Smooth muscle cell of the pulmonary artery (primary cell): ENCODE data around the gene LILRA6. TPM values are rescaled to one million over a fixed set of nuclear protein-coding genes. Genes with fewer than 3 reads are reported as not detected.

ENCODE experiments used
- total RNA-seq: library from RNA; depleted of rRNA; stranded (reverse); fragments of >200 nt; gene quantifications from 2 replicates; pipeline ENCODE4 v1.2.3, GENCODE V29; 2014

LILRA6 gene
- total RNA-seq: not detected in 2 replicates

GRCh38 chr19:54242646-54243045, at the start of gene LILRA6:
LILRA6 (minus strand) TSS chr19:54242790.

GRCh38 chr19:54281007-54281728, 38.6 kb upstream of the LILRA6 start, which contains the start of gene LILRB2:
LILRB2 (minus strand) TSS chr19:54281110; CDS start chr19:54280496, 614 bp downstream.

GRCh38 chr19:54257116-54257480, 14.5 kb upstream of the LILRA6 start, which contains the start of gene LILRB5:
LILRB5 (minus strand) TSS chr19:54257273; CDS start chr19:54257193, 80 bp downstream.

GRCh38 chr19:54222474-54223276, 19.9 kb downstream of the LILRA6 start, which contains the start of gene LILRB3:
LILRB3 (minus strand) TSS chr19:54223007; CDS start chr19:54222976, 31 bp downstream.

GRCh38 chr19:54191011-54191810, 51.4 kb downstream of the LILRA6 start, which contains the start of gene TSEN34:
TSEN34 (plus strand) TSS chr19:54191308; CDS start chr19:54191365, 57 bp downstream.

GRCh38 chr19:54189145-54189734, 53.4 kb downstream of the LILRA6 start, which contains the start of gene MBOAT7:
MBOAT7 (minus strand) TSS chr19:54189580; CDS start chr19:54188508, 1,072 bp downstream.

Other genes with a start within 250 kb of the LILRA6 start
- not detected in 2 replicates for gene VSTM1, start 178.9 kb downstream of the LILRA6 start, total RNA-seq
- gene TARM1, start 161.4 kb downstream of the LILRA6 start, total RNA-seq: not detected in 2 replicates
- gene OSCAR, start 142.0 kb downstream of the LILRA6 start, total RNA-seq: 0.63 and 0.65 TPM in 2 replicates
- 18.5 and 20.6 TPM in 2 replicates for gene NDUFA3, start 139.9 kb downstream of the LILRA6 start, total RNA-seq
- 10.7 and 12.5 TPM in 2 replicates for gene TFPT, start 127.1 kb downstream of the LILRA6 start, total RNA-seq
- 54.5 and 55.6 TPM in 2 replicates for gene PRPF31, start 127.0 kb downstream of the LILRA6 start, total RNA-seq
- gene CNOT3, start 105.0 kb downstream of the LILRA6 start, total RNA-seq: 11.3 and 14.1 TPM in 2 replicates
- 3.1 and 3.5 TPM in 2 replicates for gene LENG1, start 83.1 kb downstream of the LILRA6 start, total RNA-seq
- gene TMC4, start 69.6 kb downstream of the LILRA6 start, total RNA-seq: 0.20 TPM in 1 of 2 replicates, not detected in the other
- gene MBOAT7, start 53.2 kb downstream of the LILRA6 start, total RNA-seq: 71.1 and 93.0 TPM in 2 replicates
- 55.4 and 69.3 TPM in 2 replicates for gene TSEN34, start 51.5 kb downstream of the LILRA6 start, total RNA-seq
- 1,505 and 1,870 TPM in 2 replicates for gene RPS9, start 41.9 kb downstream of the LILRA6 start, total RNA-seq
- gene LILRB3, start 19.8 kb downstream of the LILRA6 start, total RNA-seq: not detected in 2 replicates
- gene LILRB5, start 14.5 kb upstream of the LILRA6 start, total RNA-seq: not detected in 2 replicates
- not detected in 2 replicates for gene LILRB2, start 38.3 kb upstream of the LILRA6 start, total RNA-seq
- not detected in 2 replicates for gene LILRA5, start 70.4 kb upstream of the LILRA6 start, total RNA-seq
- not detected in 2 replicates for gene LILRA4, start 96.4 kb upstream of the LILRA6 start, total RNA-seq
- not detected in 2 replicates for gene LAIR1, start 122.1 kb upstream of the LILRA6 start, total RNA-seq
- not detected in 2 replicates for gene TTYH1, start 172.7 kb upstream of the LILRA6 start, total RNA-seq
- 58.7 and 90.9 TPM in 2 replicates for gene LENG8, start 206.4 kb upstream of the LILRA6 start, total RNA-seq
- 10.4 and 12.7 TPM in 2 replicates for gene LENG9, start 221.0 kb upstream of the LILRA6 start, total RNA-seq
- gene CDC42EP5, start 230.5 kb upstream of the LILRA6 start, total RNA-seq: 17.4 and 21.0 TPM in 2 replicates